ENCODE results near the gene OR5A1. TPM values are rescaled to one million over a fixed set of nuclear protein-coding genes. Genes with fewer than 3 reads are reported as not detected.

The OR5A1 gene
- total RNA-seq, result not detected in 2 replicates

GRCh38 chr11:59436169-59436568 is at the start of gene OR5A1:
Gene OR5A1, plus strand, starts transcription at chr11:59436469. Its CDS starts 6,700 bp downstream, at chr11:59443169.

GRCh38 chr11:59426361-59427067 is 9.8 kb upstream of the OR5A1 start, which contains the start of gene OR5A2:
Gene OR5A2, minus strand, starts transcription at chr11:59426413. Its CDS starts 3,460 bp downstream, at chr11:59422953.

GRCh38 chr11:59456661-59457060 is 20.4 kb downstream of the OR5A1 start, which contains the start of gene OR4D6:
Gene OR4D6, plus strand, starts transcription at chr11:59456961. Its CDS starts 0 bp downstream, at chr11:59456961.

GRCh38 chr11:59473015-59473414 is 36.7 kb downstream of the OR5A1 start, which contains the start of gene OR4D10:
Gene OR4D10, plus strand, starts transcription at chr11:59473315. Its CDS starts 4,115 bp downstream, at chr11:59477430.

Other genes starting within 250 kb of the OR5A1 start
- not detected in 2 replicates for gene MPEG1, start 223.5 kb upstream of the OR5A1 start, total RNA-seq
- not detected in 2 replicates for gene OR5AN1, start 77.6 kb upstream of the OR5A1 start, total RNA-seq
- gene OR5A2, start 10.1 kb upstream of the OR5A1 start, total RNA-seq, result not detected in 2 replicates
- not detected in 2 replicates for gene OR4D6, start 20.5 kb downstream of the OR5A1 start, total RNA-seq
- gene OR4D10, start 36.8 kb downstream of the OR5A1 start, total RNA-seq, result not detected in 2 replicates
- gene OR4D11, start 67.1 kb downstream of the OR5A1 start, total RNA-seq, result not detected in 2 replicates
- not detected in 2 replicates for gene OR4D9, start 75.1 kb downstream of the OR5A1 start, total RNA-seq
- 29.1 and 30.4 TPM in 2 replicates for gene OSBP, start 179.3 kb downstream of the OR5A1 start, total RNA-seq
- 4.5 and 5.2 TPM in 2 replicates for gene PATL1, start 232.6 kb downstream of the OR5A1 start, total RNA-seq